ENCODE results near the gene MAP7. TPM values are rescaled to one million over a fixed set of nuclear protein-coding genes. Genes with fewer than 3 reads are reported as not detected.

MAP7 gene
- total and polyA plus RNA-seq, 10 donors: 0.67 to 4.9 (median 3.0) TPM

DNA sequence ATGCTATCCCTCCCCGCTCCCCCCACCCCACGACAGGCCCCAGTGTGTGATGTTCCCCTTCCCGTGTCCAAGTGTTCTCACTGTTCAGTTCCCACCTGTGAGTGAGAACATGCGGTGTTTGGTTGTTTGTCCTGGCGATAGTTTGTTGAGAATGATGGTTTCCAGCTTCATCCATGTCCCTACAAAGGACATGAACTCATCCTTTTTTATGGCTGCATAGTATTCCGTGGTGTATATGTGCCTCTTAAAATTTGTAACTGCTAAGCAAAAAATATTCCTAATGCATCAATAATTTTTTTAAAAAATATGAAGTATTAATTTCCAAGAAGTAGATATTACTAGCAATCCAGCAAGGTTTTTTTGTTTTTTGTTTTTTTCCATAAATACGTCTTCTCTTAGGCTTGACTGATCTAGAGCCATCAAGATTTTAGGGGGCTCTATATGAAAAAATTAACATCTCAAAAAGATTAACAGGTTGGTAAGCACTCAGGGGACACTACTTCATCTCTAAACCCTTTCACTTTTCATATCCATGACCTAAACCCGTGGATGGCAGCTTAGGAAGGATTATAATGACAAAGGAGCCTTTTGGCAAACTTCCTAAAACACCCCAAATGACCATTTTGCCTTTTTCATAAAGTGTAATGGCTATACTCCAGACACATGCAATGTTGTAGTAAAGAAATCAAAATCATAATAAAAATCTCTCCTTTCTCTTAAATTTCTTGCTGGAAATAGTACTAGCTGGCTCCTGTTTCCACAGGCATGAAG lies 14.2 kb downstream of the MAP7 start:
- Histone ChIP-seq H3K36me3 (no peaks in the 10 kb centered on the region), H3K27ac (no peak overlapping the region), H3K9me3 (no peaks in the 10 kb centered on the region), H3K4me3 (no peak overlapping the region), H3K4me1 (no peaks in the 10 kb centered on the region), H3K27me3 (replicated peaks in 1 of 7) (no peaks in the 10 kb centered on the region)
- DNase-seq: no peak
- intact Hi-C loops (cut with DNase I; ENCODE audit: low total_unique reads): no loop called here
- TF ChIP-seq, protein P1, sequence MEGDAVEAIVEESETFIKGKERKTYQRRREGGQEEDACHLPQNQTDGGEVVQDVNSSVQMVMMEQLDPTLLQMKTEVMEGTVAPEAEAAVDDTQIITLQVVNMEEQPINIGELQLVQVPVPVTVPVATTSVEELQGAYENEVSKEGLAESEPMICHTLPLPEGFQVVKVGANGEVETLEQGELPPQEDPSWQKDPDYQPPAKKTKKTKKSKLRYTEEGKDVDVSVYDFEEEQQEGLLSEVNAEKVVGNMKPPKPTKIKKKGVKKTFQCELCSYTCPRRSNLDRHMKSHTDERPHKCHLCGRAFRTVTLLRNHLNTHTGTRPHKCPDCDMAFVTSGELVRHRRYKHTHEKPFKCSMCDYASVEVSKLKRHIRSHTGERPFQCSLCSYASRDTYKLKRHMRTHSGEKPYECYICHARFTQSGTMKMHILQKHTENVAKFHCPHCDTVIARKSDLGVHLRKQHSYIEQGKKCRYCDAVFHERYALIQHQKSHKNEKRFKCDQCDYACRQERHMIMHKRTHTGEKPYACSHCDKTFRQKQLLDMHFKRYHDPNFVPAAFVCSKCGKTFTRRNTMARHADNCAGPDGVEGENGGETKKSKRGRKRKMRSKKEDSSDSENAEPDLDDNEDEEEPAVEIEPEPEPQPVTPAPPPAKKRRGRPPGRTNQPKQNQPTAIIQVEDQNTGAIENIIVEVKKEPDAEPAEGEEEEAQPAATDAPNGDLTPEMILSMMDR (IDR thresholded peaks at IDR 0.05 in 8 of 11, conservative IDR thresholded peaks at IDR 0.05 in 3 of 11): no peak
- TF ChIP-seq POLR2AphosphoS5 (IDR thresholded peaks at IDR 0.05) (no peak), POLR2A (IDR thresholded peaks at IDR 0.05) (no peak)
- 87 to 90% (median 90%) methylated on average over 8 of the region's 8 CpGs for WGBS, 5 donors

DNA sequence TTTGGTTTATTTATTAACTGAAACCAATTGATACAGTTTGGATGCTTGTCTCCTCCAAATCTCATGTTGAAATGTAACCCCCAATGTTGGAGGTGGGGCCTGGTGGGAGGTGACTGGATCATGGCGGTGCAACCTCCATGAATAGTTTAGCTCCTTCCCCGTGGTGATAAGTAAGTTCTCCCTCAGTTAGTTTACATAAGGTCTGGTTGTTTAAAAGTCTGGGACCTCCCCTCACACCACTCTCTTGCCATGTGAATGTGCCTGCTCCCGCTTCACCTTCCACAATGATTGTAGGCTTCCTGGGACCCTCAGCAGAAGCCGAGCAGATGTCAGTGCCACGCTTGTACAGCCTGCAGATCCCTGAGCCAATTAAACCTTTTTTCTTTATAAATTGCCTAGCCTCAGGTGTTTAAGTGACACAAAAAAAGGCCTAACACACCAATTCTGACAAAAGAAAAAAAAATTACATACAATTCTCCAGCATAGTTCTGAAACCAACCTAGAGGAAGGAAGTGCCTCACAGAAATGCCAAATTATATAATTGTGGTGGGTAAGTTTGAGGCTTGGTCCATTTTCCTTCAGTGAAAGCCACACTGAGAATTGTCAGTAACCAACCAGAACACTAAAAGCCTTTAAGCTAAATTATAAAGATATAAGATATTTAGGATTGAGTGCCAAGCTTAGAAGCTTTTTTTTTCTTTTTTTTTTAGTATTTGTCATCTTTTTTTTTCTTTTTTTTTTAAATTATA lies 15.0 kb downstream of the MAP7 start:
- intact Hi-C loops (cut with DNase I; ENCODE audit: low total_unique reads): no loop called here
- Histone ChIP-seq H3K27me3 (replicated peaks in 1 of 7) (no peaks in the 10 kb centered on the region), H3K36me3 (no peaks in the 10 kb centered on the region), H3K27ac (no peak overlapping the region), H3K9me3 (no peaks in the 10 kb centered on the region), H3K4me1 (no peaks in the 10 kb centered on the region), H3K4me3 (no peak overlapping the region)
- WGBS, 5 donors: 60 to 64% (median 62%) methylated on average over 5 of the region's 5 CpGs
- DNase-seq: no peak
- TF ChIP-seq, protein P1 (IDR thresholded peaks at IDR 0.05 in 8 of 11, conservative IDR thresholded peaks at IDR 0.05 in 3 of 11): no peak
- TF ChIP-seq POLR2A (IDR thresholded peaks at IDR 0.05): no peak

DNA sequence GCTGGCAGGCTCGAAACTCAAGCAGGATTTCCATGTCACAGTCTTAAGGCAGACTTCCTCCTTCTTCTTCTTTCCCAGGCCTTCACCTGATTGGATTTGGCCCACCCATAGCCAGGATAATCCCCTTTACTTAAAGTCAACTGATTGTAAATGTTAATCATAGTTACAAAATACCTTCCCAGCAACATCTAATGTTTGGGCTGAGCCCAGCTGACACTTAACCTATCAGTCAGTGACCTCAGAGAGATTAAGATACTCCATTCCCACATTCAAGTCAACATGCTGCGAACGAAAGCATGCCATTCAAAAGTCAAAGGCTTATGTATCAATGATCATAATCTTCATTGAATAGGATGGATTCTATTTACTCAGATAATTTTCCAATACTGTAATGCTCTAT lies 16.0 kb downstream of the MAP7 start:
- H3K27me3 ChIP-seq (replicated peaks in 1 of 7): no peaks in the 10 kb centered on the region
- no peaks in the 10 kb centered on the region for H3K9me3 ChIP-seq
- H3K4me3 ChIP-seq: no peak overlapping the region
- H3K4me1 ChIP-seq: no peaks in the 10 kb centered on the region
- 89 to 97% (median 92%) methylated on average over 3 of the region's 3 CpGs for WGBS, 5 donors
- intact Hi-C loops (cut with DNase I; ENCODE audit: low total_unique reads): no loop called here
- no peak for DNase-seq
- no peak overlapping the region for H3K27ac ChIP-seq
- TF ChIP-seq POLR2AphosphoS5 (IDR thresholded peaks at IDR 0.05) (no peak), POLR2A (IDR thresholded peaks at IDR 0.05) (no peak)
- TF ChIP-seq, protein P1 (IDR thresholded peaks at IDR 0.05 in 8 of 11, conservative IDR thresholded peaks at IDR 0.05 in 3 of 11): no peak
- no peaks in the 10 kb centered on the region for H3K36me3 ChIP-seq

DNA sequence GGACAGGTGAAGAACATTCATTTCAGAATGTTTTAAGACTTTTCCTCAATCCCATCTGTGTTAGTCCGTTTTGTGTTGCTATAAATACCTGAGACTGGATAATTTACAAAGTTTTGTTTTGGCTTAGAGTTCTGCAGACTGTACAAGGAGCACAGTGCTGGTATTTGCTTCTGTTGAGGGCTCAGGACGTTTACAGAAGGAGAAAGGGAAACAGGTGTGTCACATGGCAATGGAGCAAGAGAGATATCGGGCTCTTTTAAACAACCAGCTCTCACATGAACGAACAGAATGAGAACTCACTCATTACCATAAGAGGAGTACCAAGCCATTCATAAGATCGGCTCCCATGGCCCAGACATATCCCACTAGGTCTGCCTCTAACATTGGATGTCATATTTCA lies 16.7 kb downstream of the MAP7 start:
- no peaks in the 10 kb centered on the region for H3K27me3 ChIP-seq (replicated peaks in 1 of 7)
- H3K27ac ChIP-seq: no peak overlapping the region
- DNase-seq: no peak
- no peaks in the 10 kb centered on the region for H3K4me1 ChIP-seq
- intact Hi-C loops (cut with DNase I; ENCODE audit: low total_unique reads): no loop called here
- no peaks in the 10 kb centered on the region for H3K36me3 ChIP-seq
- TF ChIP-seq POLR2AphosphoS5 (IDR thresholded peaks at IDR 0.05) (no peak), POLR2A (IDR thresholded peaks at IDR 0.05) (no peak)
- TF ChIP-seq, protein P1 (IDR thresholded peaks at IDR 0.05 in 8 of 11, conservative IDR thresholded peaks at IDR 0.05 in 3 of 11): no peak
- no peak overlapping the region for H3K4me3 ChIP-seq
- H3K9me3 ChIP-seq: no peaks in the 10 kb centered on the region
- WGBS, 5 donors: 36 to 49% (median 38%) methylated on average over 5 of the region's 5 CpGs
